OCI-LY3 (cell line): Measurements from ENCODE around the gene KDM2A.

Source experiments
- H2AFZ ChIP-seq: fragments of 200-600, 300-600 bp; shearing (Covaris generic); 2 replicates; pipeline ENCODE4 v1.6.0; 2014; ENCODE audit warnings: antibody characterized with exemption, low read depth, low read length
- H3K27ac ChIP-seq: fragments of 200-600, 300-600 bp; sonication (generic); 2 replicates; pipeline ENCODE4 v1.5.1; 2014; ENCODE audit warnings: mild to moderate bottlenecking, low read length, moderate library complexity, mixed read lengths
- H3K27me3 ChIP-seq: fragments of 200-600, 300-600 bp; sonication (generic); 2 replicates; pipeline ENCODE4 v1.6.1; 2014; ENCODE audit warnings: low read depth, low read length, mixed read lengths
- H3K36me3 ChIP-seq: fragments of 200-600, 300-600 bp; sonication (generic); replicated peaks from 2 replicates; pipeline ENCODE3; 2014; ENCODE audit warnings: low read depth, low read length, mixed read lengths
- H3K4me1 ChIP-seq: fragments of 300-600, 200-600 bp; sonication (generic); 2 replicates; pipeline ENCODE4 v1.6.1; 2014; ENCODE audit warnings: low read length, mixed read lengths
- H3K4me2 ChIP-seq: fragments of 200-600, 300-600 bp; sonication (generic); 2 replicates; pipeline ENCODE4 v1.6.1; 2014; ENCODE audit warnings: low read length, mixed read lengths
- H3K4me3 ChIP-seq: fragments of 300-600, 200-600 bp; sonication (generic); 2 replicates; pipeline ENCODE4 v1.5.1; 2014; ENCODE audit warnings: antibody characterized with exemption, mild to moderate bottlenecking, low read length, moderate library complexity
- H3K79me2 ChIP-seq: fragments of 300-600, 200-600 bp; shearing (Covaris generic); 2 replicates; pipeline ENCODE4 v1.6.1; 2014; ENCODE audit warnings: mild to moderate bottlenecking, low read length, mixed read lengths
- H3K9ac ChIP-seq: fragments of 300-600, 200-600 bp; shearing (Covaris generic); 2 replicates; pipeline ENCODE4 v1.6.0; 2014; ENCODE audit warnings: mild to moderate bottlenecking, low read length, moderate library complexity
- H3K9me3 ChIP-seq: fragments of 200-600, 300-600 bp; shearing (Covaris generic); 2 replicates; pipeline ENCODE4 v1.6.1; 2014; ENCODE audit warnings: low read length, mixed read lengths; ENCODE audit not compliant: insufficient read depth
- H4K20me1 ChIP-seq: fragments of 200-600, 300-600 bp; sonication (generic); 2 replicates; pipeline ENCODE4 v1.6.1; 2016; ENCODE audit warnings: low read length, mixed read lengths; ENCODE audit not compliant: insufficient read depth
- EZH2phosphoT487 ChIP-seq: fragments of 200-600 bp; shearing (Covaris generic); IDR thresholded peaks from 2 replicates; pipeline ENCODE4 v1.6.1; 2018; ENCODE audit warnings: antibody characterized with exemption, mixed run types, low read depth
- TF ChIP-seq, protein P1 (sequence below): fragments of 200-600, 300-600 bp; sonication (generic); IDR thresholded peaks from 2 replicates; pipeline ENCODE4 v1.5.1; 2014; ENCODE audit warnings: antibody characterized with exemption, low read length, low read depth

Gene KDM2A

DNA sequence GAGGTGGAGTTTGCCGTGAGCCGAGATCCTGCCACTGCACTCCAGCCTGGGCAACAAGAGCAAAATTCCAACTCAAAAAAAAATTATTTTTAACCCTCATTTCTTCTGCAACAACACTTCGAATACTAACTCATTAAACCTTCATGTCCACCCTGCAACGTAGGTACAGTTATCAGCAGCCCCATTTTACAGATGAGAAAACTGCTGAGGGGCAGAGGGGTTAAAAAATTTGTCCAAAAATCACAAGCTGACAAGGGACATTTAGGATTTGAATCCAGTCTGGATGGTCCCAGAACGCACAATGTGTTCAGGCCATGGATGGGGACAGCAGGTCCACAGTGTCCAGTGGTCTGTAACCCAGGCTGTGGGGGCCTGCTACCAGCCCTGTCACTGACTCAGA, 33.4 kb upstream of the KDM2A start:
- H2AFZ ChIP-seq = no peak overlapping the region
- H3K4me2 ChIP-seq = no peak overlapping the region
- no peaks in the 10 kb centered on the region for H3K27me3 ChIP-seq
- no peaks in the 10 kb centered on the region for H3K36me3 ChIP-seq
- no peak overlapping the region for H3K27ac ChIP-seq
- H3K4me3 ChIP-seq = no peak overlapping the region
- TF ChIP-seq, protein P1, sequence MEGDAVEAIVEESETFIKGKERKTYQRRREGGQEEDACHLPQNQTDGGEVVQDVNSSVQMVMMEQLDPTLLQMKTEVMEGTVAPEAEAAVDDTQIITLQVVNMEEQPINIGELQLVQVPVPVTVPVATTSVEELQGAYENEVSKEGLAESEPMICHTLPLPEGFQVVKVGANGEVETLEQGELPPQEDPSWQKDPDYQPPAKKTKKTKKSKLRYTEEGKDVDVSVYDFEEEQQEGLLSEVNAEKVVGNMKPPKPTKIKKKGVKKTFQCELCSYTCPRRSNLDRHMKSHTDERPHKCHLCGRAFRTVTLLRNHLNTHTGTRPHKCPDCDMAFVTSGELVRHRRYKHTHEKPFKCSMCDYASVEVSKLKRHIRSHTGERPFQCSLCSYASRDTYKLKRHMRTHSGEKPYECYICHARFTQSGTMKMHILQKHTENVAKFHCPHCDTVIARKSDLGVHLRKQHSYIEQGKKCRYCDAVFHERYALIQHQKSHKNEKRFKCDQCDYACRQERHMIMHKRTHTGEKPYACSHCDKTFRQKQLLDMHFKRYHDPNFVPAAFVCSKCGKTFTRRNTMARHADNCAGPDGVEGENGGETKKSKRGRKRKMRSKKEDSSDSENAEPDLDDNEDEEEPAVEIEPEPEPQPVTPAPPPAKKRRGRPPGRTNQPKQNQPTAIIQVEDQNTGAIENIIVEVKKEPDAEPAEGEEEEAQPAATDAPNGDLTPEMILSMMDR = no peak
- TF ChIP-seq EZH2phosphoT487 = no peak
- no peaks in the 10 kb centered on the region for H3K9me3 ChIP-seq
- no peaks in the 10 kb centered on the region for H4K20me1 ChIP-seq
- H3K4me1 ChIP-seq = peaks cover 10% of the 10 kb centered on the region
- H3K79me2 ChIP-seq = peaks cover 4% of the 10 kb centered on the region; the same call in 1 of the 2 replicates
- no peak overlapping the region for H3K9ac ChIP-seq

DNA sequence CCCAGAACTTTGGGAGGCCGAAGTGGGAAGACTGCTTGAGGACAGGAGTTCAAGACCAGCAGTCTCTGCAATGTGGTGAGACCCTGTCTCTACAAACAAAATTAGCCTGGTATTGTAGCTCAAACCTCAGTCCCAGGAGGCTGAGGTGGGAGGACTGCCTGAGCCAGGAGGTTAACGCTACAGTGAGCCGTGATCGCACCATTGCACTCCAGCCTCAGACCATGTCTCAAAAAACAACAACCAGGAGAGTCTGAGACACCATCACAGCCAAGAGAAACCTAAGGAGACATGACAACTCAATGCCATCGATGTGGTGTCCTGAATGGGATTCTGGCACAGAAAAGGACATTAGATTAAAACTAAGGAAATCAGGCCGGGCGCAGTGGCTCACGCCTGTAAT, 28.3 kb upstream of the KDM2A start:
- Histone ChIP-seq H3K27ac (no peak overlapping the region), H3K79me2 (0 out of 2 replicates have a peak, but pooled peaks cover 3% of the 10 kb centered on the region), H2AFZ (no peak overlapping the region), H3K9ac (no peak overlapping the region), H4K20me1 (no peaks in the 10 kb centered on the region), H3K4me3 (no peak overlapping the region), H3K36me3 (no peaks in the 10 kb centered on the region), H3K4me1 (peaks cover 10% of the 10 kb centered on the region), H3K4me2 (no peak overlapping the region), H3K27me3 (no peaks in the 10 kb centered on the region), H3K9me3 (no peaks in the 10 kb centered on the region)
- TF ChIP-seq, protein P1 = no peak
- no peak for TF ChIP-seq EZH2phosphoT487

DNA sequence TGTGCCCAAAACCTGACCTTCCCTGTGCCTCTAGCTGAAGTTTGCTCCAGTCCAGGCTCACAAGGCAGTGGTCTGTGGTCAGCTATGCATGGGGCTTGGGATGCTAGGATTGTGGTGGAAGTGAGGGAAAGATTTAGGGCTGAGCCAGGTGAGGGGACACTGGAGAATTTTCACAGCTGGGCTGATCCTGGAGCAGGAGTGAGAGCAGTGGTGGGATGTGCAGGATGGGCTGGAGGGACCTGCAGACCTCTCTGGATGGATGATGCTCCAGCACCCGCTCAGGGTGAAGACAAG, 23.9 kb upstream of the KDM2A start:
- H3K27me3 ChIP-seq = no peaks in the 10 kb centered on the region
- peaks cover 27% of the 10 kb centered on the region for H3K4me1 ChIP-seq
- peak overlapping the region; percentile 71 for H3K4me2 ChIP-seq
- no peak overlapping the region for H3K27ac ChIP-seq
- no peaks in the 10 kb centered on the region for H3K9me3 ChIP-seq
- no peak overlapping the region for H3K9ac ChIP-seq
- no peaks in the 10 kb centered on the region for H4K20me1 ChIP-seq
- no peaks in the 10 kb centered on the region for H3K36me3 ChIP-seq
- no peak for TF ChIP-seq EZH2phosphoT487
- TF ChIP-seq, protein P1 = no peak
- H3K4me3 ChIP-seq = peak overlapping the region; percentile 71; the same call in 1 of the 2 replicates
- H3K79me2 ChIP-seq = 0 out of 2 replicates have a peak, but pooled peaks cover 3% of the 10 kb centered on the region
- H2AFZ ChIP-seq = no peak overlapping the region

DNA sequence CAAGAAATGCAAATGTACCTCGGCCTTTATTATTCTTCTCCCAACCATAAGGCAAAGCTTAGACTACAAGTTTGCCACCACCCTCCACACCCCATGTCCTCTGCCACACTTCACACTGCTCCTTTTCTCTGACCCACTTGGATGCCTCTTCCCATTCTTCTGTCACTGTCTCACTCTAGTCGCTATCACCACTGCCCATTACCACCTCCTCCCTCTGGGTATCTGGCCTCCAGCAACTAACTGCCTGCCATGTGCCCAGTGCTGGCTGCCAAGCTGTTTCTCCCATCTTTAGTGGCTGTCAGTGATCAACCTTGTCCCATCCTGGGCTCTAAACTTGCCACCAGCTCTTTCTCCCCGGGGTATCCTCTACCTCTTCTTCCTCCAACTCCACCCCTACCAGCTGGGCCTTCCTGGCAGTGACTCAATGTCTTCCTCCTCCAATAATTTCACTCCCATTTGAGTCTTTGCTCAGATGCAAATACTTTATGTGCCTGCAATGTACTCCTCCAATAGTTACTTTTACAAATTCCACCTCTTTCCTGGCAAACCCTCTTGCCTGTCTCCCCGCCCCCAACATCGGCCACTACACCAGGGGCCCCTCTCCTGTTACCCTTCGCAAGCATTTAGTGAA, 20.1 kb upstream of the KDM2A start:
- H3K4me1 ChIP-seq = peaks cover 36% of the 10 kb centered on the region
- no peaks in the 10 kb centered on the region for H3K9me3 ChIP-seq
- H3K36me3 ChIP-seq = no peaks in the 10 kb centered on the region
- no peak overlapping the region for H3K9ac ChIP-seq
- 0 out of 2 replicates have a peak overlapping the region, but pooled peaks have one; percentile 60 for H3K4me2 ChIP-seq
- no peak for TF ChIP-seq EZH2phosphoT487
- TF ChIP-seq, protein P1 = no peak
- no peaks in the 10 kb centered on the region for H4K20me1 ChIP-seq
- H3K27me3 ChIP-seq = no peaks in the 10 kb centered on the region
- peak overlapping the region; percentile 16 for H2AFZ ChIP-seq
- H3K4me3 ChIP-seq = no peak overlapping the region
- 0 out of 2 replicates have a peak overlapping the region, but pooled peaks have one; percentile 71 for H3K27ac ChIP-seq
- H3K79me2 ChIP-seq = no peaks in the 10 kb centered on the region
